ENCODE data around the gene PTPRN2.
"Not testable (repeated sequence)": the region's sequence is repeated elsewhere in the genome, so short reads cannot be mapped to it uniquely, and the experiment has no call there.

Gene PTPRN2

GRCh38 chr7:158244873-158245723 is 342.5 kb downstream of the PTPRN2 start:
- no peak for DNase-seq

- no peak for DNase-seq
Measured at GRCh38 chr7:158244430-158244829, 343.2 kb downstream of the PTPRN2 start.

GRCh38 chr7:158241919-158242318 is 345.7 kb downstream of the PTPRN2 start:
- DNase-seq: no peak

GRCh38 chr7:158240801-158241200 is 346.8 kb downstream of the PTPRN2 start:
- no peak for DNase-seq

- DNase-seq: peak; percentile 87
Measured at GRCh38 chr7:158239290-158239981, 348.2 kb downstream of the PTPRN2 start.

GRCh38 chr7:158238616-158239289 is 348.9 kb downstream of the PTPRN2 start:
- no peak for DNase-seq

- peak; percentile 66 for DNase-seq
Measured at GRCh38 chr7:158237672-158238335, 349.8 kb downstream of the PTPRN2 start.

GRCh38 chr7:158236400-158236799 is 351.2 kb downstream of the PTPRN2 start:
- DNase-seq: no peak

- DNase-seq: no peak
Measured at GRCh38 chr7:158235862-158236261, 351.8 kb downstream of the PTPRN2 start.

- no peak for DNase-seq
Measured at GRCh38 chr7:158229945-158230344, 357.7 kb downstream of the PTPRN2 start.

- no peak for DNase-seq
Measured at GRCh38 chr7:158228986-158229385, 358.6 kb downstream of the PTPRN2 start.

GRCh38 chr7:158228131-158228530 is 359.5 kb downstream of the PTPRN2 start:
- DNase-seq: no peak

GRCh38 chr7:158227258-158227984 is 360.2 kb downstream of the PTPRN2 start:
- no peak for DNase-seq

GRCh38 chr7:158216198-158216597 is 371.4 kb downstream of the PTPRN2 start:
- no peak for DNase-seq

GRCh38 chr7:158209435-158209834 is 378.2 kb downstream of the PTPRN2 start:
- DNase-seq: no peak

GRCh38 chr7:158206341-158206740 is 381.3 kb downstream of the PTPRN2 start:
- no peak for DNase-seq

- no peak for DNase-seq
Measured at GRCh38 chr7:158204453-158204852, 383.2 kb downstream of the PTPRN2 start.

GRCh38 chr7:158203948-158204347 is 383.7 kb downstream of the PTPRN2 start:
- DNase-seq: not testable (repeated sequence)

- DNase-seq: no peak
Measured at GRCh38 chr7:158194365-158194900, 393.2 kb downstream of the PTPRN2 start.

- no peak for DNase-seq
Measured at GRCh38 chr7:158193446-158193845, 394.2 kb downstream of the PTPRN2 start.

GRCh38 chr7:158192956-158193355 is 394.7 kb downstream of the PTPRN2 start:
- DNase-seq: no peak

- DNase-seq: no peak
Measured at GRCh38 chr7:158192184-158192835, 395.3 kb downstream of the PTPRN2 start.

Measured in NCI-H510A (cell line).